SH-SY5Y (cell line): Measurements from ENCODE around the gene AP1S3.

Source experiments
- GATA2 ChIP-seq: IDR thresholded peaks from 2 replicates; pipeline ENCODE4 v1.6.1; 2011; ENCODE audit warnings: mild to moderate bottlenecking, low read depth, low read length
- GATA3 ChIP-seq: IDR thresholded peaks from 2 replicates; pipeline ENCODE4 v1.6.1; 2011; ENCODE audit warnings: low read depth, mild to moderate bottlenecking, low read length, moderate library complexity

- TF ChIP-seq GATA2 (no peak), GATA3 (no peak)
Observed at GRCh38 chr2:223797037-223797436, 40.3 kb downstream of the AP1S3 start.
